HepG2 (cell line): ENCODE data around the gene DCUN1D4. TPM values are rescaled to one million over a fixed set of nuclear protein-coding genes. Genes with fewer than 3 reads are reported as not detected.

Experiments
- ATAC-seq: fragments of 200-7000 bp; cut with Tn5 transposase; 3 replicates; pipeline ENCODE4 v1.9.1; 2020; ENCODE audit warnings: mild to moderate bottlenecking, moderate library complexity
- BruUV-seq: library from RNA; stranded (reverse); fragments of 400-500 nt; replicated peaks from 2 replicates; lab custom pipeline; 2021; lab: Mats Ljungman, UMichigan
- CTCF ChIA-PET: fragments of 300-600 bp; formaldehyde crosslinking; extraction: SDS; loops from one replicate; lab custom pipeline; 2021; ENCODE audit warnings: low total read pairs, inconsistent platforms, low intra/inter-chr PET ratio; lab: Yijun Ruan, JAX
- POLR2A ChIA-PET: fragments of 350-600 bp; sonication (Branson Sonifier 250); formaldehyde crosslinking; loops from one replicate; lab custom pipeline; 2020; ENCODE audit warnings: antibody characterized with exemption, inconsistent platforms; lab: Yijun Ruan, JAX
- DNase-seq: peaks from one replicate; pipeline ENCODE4 v3.0.0-alpha.2; 2015; ENCODE audit warnings: low spot score
- FAIRE-seq: peaks from 3 replicates; lab custom pipeline; 2011; peaks lifted over from hg19 to GRCh38; lab: Jason Lieb, UNC
- H2AFZ ChIP-seq: one replicate; pipeline ENCODE4 v1.6.1; 2011; ENCODE audit warnings: low read length, inconsistent platforms
- H3K27ac ChIP-seq: fragments of 300-600 bp; 3 replicates; pipeline ENCODE4 v1.8.0; 2011; ENCODE audit warnings: mixed run types, mild to moderate bottlenecking, mixed read lengths, low read length, inconsistent platforms; ENCODE audit not compliant: insufficient read depth; ENCODE audit errors: extremely low read length
- H3K27me3 ChIP-seq, 2 experiments: fragments of 200-600 bp in 1 of 2; 2 replicates in 1 of 2; 3 replicates in 1 of 2; pipeline versions ENCODE4 v1.6.0 to v1.8.0; 2011; ENCODE audit warnings: low read length in 2 of 2, mild to moderate bottlenecking in 2 of 2, moderate library complexity in 2 of 2, inconsistent platforms in 1 of 2; ENCODE audit not compliant: insufficient read depth in 2 of 2, control insufficient read depth in 1 of 2
- H3K36me3 ChIP-seq, 2 experiments: fragments of 200-600 bp in 1 of 2; replicated peaks in 1 of 2; 2 replicates in 1 of 2; 3 replicates in 1 of 2; pipeline versions ENCODE4 v1.5.1 to v1.8.0; 2011; ENCODE audit warnings: low read length in 2 of 2, inconsistent platforms in 1 of 2; ENCODE audit not compliant: insufficient read depth in 2 of 2, control insufficient read depth in 1 of 2
- H3K4me1 ChIP-seq: 2 replicates; pipeline ENCODE4 v1.5.1; 2012; ENCODE audit warnings: low read length, inconsistent platforms; ENCODE audit not compliant: insufficient read depth
- H3K4me2 ChIP-seq: 2 replicates; pipeline ENCODE4 v1.6.0; 2011; ENCODE audit warnings: low read depth, low read length, inconsistent platforms
- H3K4me3 ChIP-seq, 3 experiments: fragments of 200-600 bp in 1 of 3; sonication (generic), shearing (Covaris generic) in 1 of 3; replicated peaks in 1 of 3; 2 replicates each; pipeline ENCODE4 v1.5.1; 2011 to 2016; ENCODE audit warnings: low read length in 3 of 3, inconsistent platforms in 2 of 3, low read depth in 2 of 3, mild to moderate bottlenecking in 2 of 3, control low read depth in 1 of 3, mixed read lengths in 1 of 3; ENCODE audit not compliant: insufficient read depth in 1 of 3
- H3K79me2 ChIP-seq: one replicate; pipeline ENCODE4 v1.6.1; 2011; ENCODE audit warnings: low read length, inconsistent platforms; ENCODE audit not compliant: insufficient read depth
- H3K9ac ChIP-seq: 2 replicates; pipeline ENCODE4 v1.6.0; 2011; ENCODE audit warnings: mild to moderate bottlenecking, low read depth, low read length, inconsistent platforms; ENCODE audit not compliant: insufficient read depth
- H3K9me3 ChIP-seq: 2 replicates; pipeline ENCODE4 v1.5.1; 2012; ENCODE audit warnings: mild to moderate bottlenecking, low read length
- H4K20me1 ChIP-seq: 2 replicates; pipeline ENCODE4 v1.6.0; 2011; ENCODE audit warnings: inconsistent platforms, mild to moderate bottlenecking, low read length, moderate library complexity; ENCODE audit not compliant: insufficient read depth
- CEBPB ChIP-seq: IDR thresholded peaks from 2 replicates; pipeline ENCODE4 v1.6.1; 2011; ENCODE audit warnings: low read depth, low read length, improper control_type of control experiment, borderline replicate concordance
- DNMT1 ChIP-seq: sonication (generic); formaldehyde crosslinking; IDR thresholded peaks from 2 replicates; pipeline ENCODE4 v1.5.1; 2020; ENCODE audit warnings: mild to moderate bottlenecking, missing genetic modification reagents
- HMG20B ChIP-seq: conservative IDR thresholded peaks from 2 replicates; pipeline ENCODE4 v1.6.1; 2016; ENCODE audit warnings: missing genetic modification reagents, missing compliant biosample characterization
- NR2F1 ChIP-seq, 2 experiments: fragments of 450-650 bp in 1 of 2; formaldehyde crosslinking in 1 of 2; IDR thresholded peaks; 2 replicates each; pipeline versions ENCODE4 v1.5.0 to v1.6.1; 2016 to 2020; ENCODE audit warnings: mild to moderate bottlenecking in 1 of 2, missing compliant biosample characterization in 1 of 2, missing genetic modification reagents in 1 of 2, moderate library complexity in 1 of 2
- PAX8 ChIP-seq: sonication (generic); formaldehyde crosslinking; IDR thresholded peaks from 2 replicates; pipeline ENCODE4 v1.8.0; 2022; ENCODE audit warnings: mild to moderate bottlenecking, missing genetic modification reagents, borderline replicate concordance
- PTBP1 ChIP-seq: fragments of 200-400 bp; formaldehyde crosslinking; IDR thresholded peaks from 2 replicates; pipeline ENCODE4 v1.6.1; 2018; ENCODE audit warnings: low read length, low read depth; ENCODE audit not compliant: poor library complexity, severe bottlenecking
- RFX1 ChIP-seq: fragments of 450-650 bp; IDR thresholded peaks from 2 replicates; pipeline ENCODE4 v1.6.1; 2017
- SMAD3 ChIP-seq: sonication (generic); formaldehyde crosslinking; IDR thresholded peaks from 2 replicates; pipeline ENCODE4 v1.4.0; 2020; ENCODE audit warnings: missing genetic modification reagents
- TBL1XR1 ChIP-seq: fragments of 150-350 bp; IDR thresholded peaks from 2 replicates; pipeline ENCODE4 v1.6.1; 2014; ENCODE audit warnings: borderline replicate concordance, low read length; ENCODE audit not compliant: partially characterized antibody
- ZFAT ChIP-seq: sonication (generic); formaldehyde crosslinking; conservative IDR thresholded peaks from 2 replicates; pipeline ENCODE4 v1.8.1; 2023; ENCODE audit warnings: missing genetic modification reagents, inconsistent platforms
- ZNF589 ChIP-seq: sonication (generic); formaldehyde crosslinking; conservative IDR thresholded peaks from 2 replicates; pipeline ENCODE4 v1.8.0; 2022; ENCODE audit warnings: mild to moderate bottlenecking, moderate library complexity, missing genetic modification reagents
- ZNF749 ChIP-seq: sonication (generic); formaldehyde crosslinking; IDR thresholded peaks from 2 replicates; pipeline ENCODE4 v1.8.0; 2022; ENCODE audit warnings: mild to moderate bottlenecking, missing genetic modification reagents, moderate library complexity, borderline replicate concordance
- ZNF790 ChIP-seq: sonication (generic); formaldehyde crosslinking; IDR thresholded peaks from 2 replicates; pipeline ENCODE4 v1.8.0; 2022; ENCODE audit warnings: missing genetic modification reagents, mild to moderate bottlenecking, borderline replicate concordance
- ZSCAN29 ChIP-seq: sonication (generic); formaldehyde crosslinking; conservative IDR thresholded peaks from 2 replicates; pipeline ENCODE4 v1.4.0; 2020; ENCODE audit warnings: mild to moderate bottlenecking, missing genetic modification reagents
- WGBS: methylation state at CpG from one replicate; pipeline ENCODE4 v1.1.6; 2017; ENCODE audit warnings: low lambda C conversion rate; 5-methylcytosine and 5-hydroxymethylcytosine counted together
- in situ Hi-C: cut with HindIII; loops from 2 replicates; pipeline ENCODE4 v1.10.0; 2017; ENCODE audit warnings: low pct_unique_long_range_greater_than_20kb; ENCODE audit not compliant: extremely low pct_ligation_motif_present
- intact Hi-C: fragments of 100-400 bp; cut with micrococcal nuclease; formaldehyde crosslinking; loops from one replicate; pipeline ENCODE4 v1.10.0; 2022; ENCODE audit not compliant: unreplicated experiment
- polyA plus RNA-seq, 8 experiments: library from polyadenylated mRNA; depleted of rRNA in 3 of 8; stranded (reverse) in 7 of 8; unstranded in 1 of 8; fragments of >200 nt; fragmentation: Illumina TruSeq in 4 of 8; extraction: Trizol in 4 of 8; gene quantifications; 2 replicates each; pipeline versions ENCODE4 v1.2.1 to v1.2.3, GENCODE V29; 2011 to 2016; ENCODE audit warnings: low read depth in 4 of 8, missing spikeins in 1 of 8, mixed read lengths in 1 of 8; ENCODE audit not compliant: insufficient read depth in 1 of 8
- total RNA-seq, 5 experiments: library from RNA; depleted of rRNA; stranded (reverse); fragments of >200 nt; fragmentation: Illumina TruSeq; extraction: Trizol; gene quantifications; 2 replicates each; pipeline ENCODE4 v1.2.3, GENCODE V29; 2016; ENCODE audit warnings: low read depth in 1 of 5
- TF ChIP-seq, protein P1 (sequence below), 2 experiments: sonication (generic) in 1 of 2; formaldehyde crosslinking in 1 of 2; IDR thresholded peaks; 2 replicates each; pipeline versions ENCODE4 v1.4.0 to v1.6.1; 2016 to 2020; ENCODE audit warnings: borderline replicate concordance in 1 of 2, low read depth in 1 of 2, mild to moderate bottlenecking in 1 of 2, missing genetic modification reagents in 1 of 2
- TF ChIP-seq, protein P2 (sequence below): sonication (generic); formaldehyde crosslinking; IDR thresholded peaks from 2 replicates; pipeline ENCODE4 v1.9.0; 2021; ENCODE audit warnings: missing genetic modification reagents, borderline replicate concordance
- TF ChIP-seq, protein P3 (sequence below): sonication (generic); formaldehyde crosslinking; IDR thresholded peaks from 2 replicates; pipeline ENCODE4 v1.8.1; 2023; ENCODE audit warnings: mild to moderate bottlenecking, inconsistent platforms, moderate library complexity, missing genetic modification reagents, borderline replicate concordance

DCUN1D4 gene
- total and polyA plus RNA-seq, 2 of the 13 experiments (the other 11 are each of a cell fraction or from before 2014, with no cell fraction given), result 27.9 to 44.4 TPM

DNA sequence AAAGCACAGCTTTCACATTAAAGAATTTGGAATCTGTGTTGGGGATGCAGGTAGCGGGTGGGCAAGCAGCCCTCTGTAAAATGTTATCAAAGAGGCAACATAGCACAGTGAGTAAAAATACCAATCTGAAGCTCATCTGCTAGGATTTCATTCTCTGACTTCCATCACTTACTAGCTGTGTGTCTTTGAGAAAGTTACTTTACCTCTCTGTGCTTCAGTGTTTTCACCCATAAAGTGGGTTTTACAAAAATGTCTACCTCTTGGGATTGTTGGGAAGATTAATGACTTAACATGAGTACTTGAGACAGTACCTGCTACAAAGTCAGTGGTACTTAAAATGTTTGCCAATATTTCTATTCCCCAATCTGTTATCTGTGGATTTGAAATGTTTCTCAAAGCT lies 7.9 kb upstream of the DCUN1D4 start:
- ChIA-PET POLR2A (no interaction called here), CTCF (no interaction called here)
- 10% methylated on average over 1 of the region's 1 CpG for WGBS
- Histone ChIP-seq H3K27me3 (peaks cover 0 to 2% of the 10 kb centered on the region in 2 experiments; a peak in 1 of 5 replicates), H3K4me3 (no peak overlapping the region), H3K27ac (no peak overlapping the region), H3K36me3 (no peaks in the 10 kb centered on the region), H4K20me1 (no peaks in the 10 kb centered on the region), H3K4me1 (no peaks in the 10 kb centered on the region), H2AFZ (no peak overlapping the region), H3K9me3 (no peaks in the 10 kb centered on the region), H3K4me2 (no peak overlapping the region), H3K79me2 (no peaks in the 10 kb centered on the region), H3K9ac (no peak overlapping the region)
- no TSS peak for BruUV-seq
- TF ChIP-seq HMG20B (CRISPR knock-in tag), result no peak
- no peak for TF ChIP-seq ZFAT
- no peak for TF ChIP-seq ZNF589
- TF ChIP-seq, protein P1, sequence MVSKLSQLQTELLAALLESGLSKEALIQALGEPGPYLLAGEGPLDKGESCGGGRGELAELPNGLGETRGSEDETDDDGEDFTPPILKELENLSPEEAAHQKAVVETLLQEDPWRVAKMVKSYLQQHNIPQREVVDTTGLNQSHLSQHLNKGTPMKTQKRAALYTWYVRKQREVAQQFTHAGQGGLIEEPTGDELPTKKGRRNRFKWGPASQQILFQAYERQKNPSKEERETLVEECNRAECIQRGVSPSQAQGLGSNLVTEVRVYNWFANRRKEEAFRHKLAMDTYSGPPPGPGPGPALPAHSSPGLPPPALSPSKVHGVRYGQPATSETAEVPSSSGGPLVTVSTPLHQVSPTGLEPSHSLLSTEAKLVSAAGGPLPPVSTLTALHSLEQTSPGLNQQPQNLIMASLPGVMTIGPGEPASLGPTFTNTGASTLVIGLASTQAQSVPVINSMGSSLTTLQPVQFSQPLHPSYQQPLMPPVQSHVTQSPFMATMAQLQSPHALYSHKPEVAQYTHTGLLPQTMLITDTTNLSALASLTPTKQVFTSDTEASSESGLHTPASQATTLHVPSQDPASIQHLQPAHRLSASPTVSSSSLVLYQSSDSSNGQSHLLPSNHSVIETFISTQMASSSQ (IDR thresholded peaks at IDR 0.05; ENCODE audit: low read depth), result no peak
- TF ChIP-seq, protein P1 (CRISPR knock-in tag; IDR thresholded peaks at IDR 0.05; ENCODE audit: borderline replicate concordance), result no peak
- TF ChIP-seq, protein P2, sequence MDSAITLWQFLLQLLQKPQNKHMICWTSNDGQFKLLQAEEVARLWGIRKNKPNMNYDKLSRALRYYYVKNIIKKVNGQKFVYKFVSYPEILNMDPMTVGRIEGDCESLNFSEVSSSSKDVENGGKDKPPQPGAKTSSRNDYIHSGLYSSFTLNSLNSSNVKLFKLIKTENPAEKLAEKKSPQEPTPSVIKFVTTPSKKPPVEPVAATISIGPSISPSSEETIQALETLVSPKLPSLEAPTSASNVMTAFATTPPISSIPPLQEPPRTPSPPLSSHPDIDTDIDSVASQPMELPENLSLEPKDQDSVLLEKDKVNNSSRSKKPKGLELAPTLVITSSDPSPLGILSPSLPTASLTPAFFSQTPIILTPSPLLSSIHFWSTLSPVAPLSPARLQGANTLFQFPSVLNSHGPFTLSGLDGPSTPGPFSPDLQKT, result no peak
- TF ChIP-seq PAX8 (CRISPR knock-in tag), result no peak
- TF ChIP-seq RFX1, result no peak
- no peak for TF ChIP-seq SMAD3 (CRISPR knock-in tag)
- no peak for TF ChIP-seq TBL1XR1
- no peak for TF ChIP-seq CEBPB
- no peak for TF ChIP-seq DNMT1
- TF ChIP-seq PTBP1, result no peak
- TF ChIP-seq NR2F1 (CRISPR knock-in tag; IDR thresholded peaks at IDR 0.05), result no peak
- no peak for TF ChIP-seq ZNF790
- TF ChIP-seq ZSCAN29 (CRISPR knock-in tag), result no peak
- TF ChIP-seq, protein P3, sequence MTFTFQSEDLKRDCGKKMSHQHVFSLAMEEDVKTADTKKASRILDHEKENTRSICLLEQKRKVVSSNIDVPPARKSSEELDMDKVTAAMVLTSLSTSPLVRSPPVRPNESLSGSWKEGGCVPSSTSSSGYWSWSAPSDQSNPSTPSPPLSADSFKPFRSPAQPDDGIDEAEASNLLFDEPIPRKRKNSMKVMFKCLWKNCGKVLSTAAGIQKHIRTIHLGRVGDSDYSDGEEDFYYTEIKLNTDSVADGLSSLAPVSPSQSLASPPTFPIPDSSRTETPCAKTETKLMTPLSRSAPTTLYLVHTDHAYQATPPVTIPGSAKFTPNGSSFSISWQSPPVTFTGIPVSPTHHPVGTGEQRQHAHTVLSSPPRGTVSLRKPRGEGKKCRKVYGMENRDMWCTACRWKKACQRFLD (CRISPR knock-in tag), result no peak
- no peak for TF ChIP-seq ZNF749 (CRISPR knock-in tag)
- in situ Hi-C loops, result no loop called here
- DNase-seq (no peak), ATAC-seq (no peak), FAIRE-seq (no peak)
- intact Hi-C loops, result no loop called here
